Endodermal cell (in vitro differentiated cells): ENCODE results near the gene LHPP. TPM values are rescaled to one million over a fixed set of nuclear protein-coding genes. Genes with fewer than 3 reads are reported as not detected.

Source experiments
- DNase-seq: peaks from one replicate; pipeline ENCODE4 v3.0.0-alpha.2; 2017
- H3K27ac ChIP-seq: 2 replicates; pipeline ENCODE4 v1.5.1; 2013; ENCODE audit warnings: mild to moderate bottlenecking, low read depth, low read length, moderate library complexity
- H3K27me3 ChIP-seq: 2 replicates; pipeline ENCODE4 v1.6.1; 2013; ENCODE audit warnings: mild to moderate bottlenecking, low read length, moderate library complexity; ENCODE audit not compliant: insufficient read depth, control insufficient read depth, poor library complexity, severe bottlenecking
- H3K36me3 ChIP-seq: 2 replicates; pipeline ENCODE4 v1.7.0; 2013; ENCODE audit warnings: mild to moderate bottlenecking, low read length, moderate library complexity; ENCODE audit not compliant: control insufficient read depth, insufficient read depth
- H3K4me1 ChIP-seq: one replicate; pipeline ENCODE4 v1.7.0; 2013; ENCODE audit warnings: low read length; ENCODE audit not compliant: control insufficient read depth, insufficient read depth
- H3K4me3 ChIP-seq: 2 replicates; pipeline ENCODE4 v1.5.1; 2013; ENCODE audit warnings: mild to moderate bottlenecking, low read length, moderate library complexity
- H3K9ac ChIP-seq: 2 replicates; pipeline ENCODE4 v1.6.1; 2013; ENCODE audit warnings: mild to moderate bottlenecking, low read length, moderate library complexity; ENCODE audit not compliant: poor library complexity, severe bottlenecking; ENCODE audit errors: extremely low read depth
- H3K9me3 ChIP-seq: 2 replicates; pipeline ENCODE4 v1.6.1; 2013; ENCODE audit warnings: mild to moderate bottlenecking, low read length, moderate library complexity; ENCODE audit not compliant: control insufficient read depth
- H3K27ac Mint-ChIP-seq: 2 replicates; pipeline ENCODE4 v1.8.0; 2020; ENCODE audit warnings: mixed read lengths
- H3K27me3 Mint-ChIP-seq: 2 replicates; pipeline ENCODE4 v1.8.0; 2021; ENCODE audit warnings: mild to moderate bottlenecking, mixed read lengths; ENCODE audit not compliant: insufficient read depth
- H3K36me3 Mint-ChIP-seq: 2 replicates; pipeline ENCODE4 v1.8.0; 2020; ENCODE audit warnings: low read depth, mixed read lengths
- H3K4me1 Mint-ChIP-seq: 2 replicates; pipeline ENCODE4 v1.8.0; 2020; ENCODE audit warnings: mixed read lengths
- H3K4me3 Mint-ChIP-seq: 2 replicates; pipeline ENCODE4 v1.8.0; 2020; ENCODE audit warnings: mild to moderate bottlenecking, moderate library complexity, mixed read lengths
- H3K9me3 Mint-ChIP-seq: 2 replicates; pipeline ENCODE4 v1.8.0; 2020; ENCODE audit warnings: mild to moderate bottlenecking, mixed read lengths
- CTCF ChIP-seq: fragments of 200-600 bp; sonication (generic); conservative IDR thresholded peaks from 2 replicates; pipeline ENCODE4 v1.5.0; 2021; ENCODE audit warnings: antibody characterized with exemption, mild to moderate bottlenecking
- WGBS, 2 experiments: methylation state at CpG; one replicate each; pipeline versions ENCODE4 v1.1.5 to v1.1.7; 2013; ENCODE audit warnings: missing lambda C conversion rate in 2 of 2, mixed read lengths in 1 of 2; ENCODE audit not compliant: insufficient coverage in 1 of 2, insufficient read length in 1 of 2; 5-methylcytosine and 5-hydroxymethylcytosine counted together
- total RNA-seq, 2 donors: library from RNA; stranded (reverse); fragmentation: NEBNext Ultra II Directional in 1 of 2; extraction: Animal tissue kit (Norgen Biotek cat#: 25700) in 1 of 2; gene quantifications; 2 replicates in 1 of 2; 3 replicates in 1 of 2; pipeline ENCODE4 v1.2.1, GENCODE V29; 2021

The LHPP gene
- total RNA-seq, 2 donors from 2014 or later, result 23.3 to 24.8 TPM

- H3K4me3 ChIP-seq, result no peak overlapping the region
- Mint-ChIP-seq H3K4me3 (no peak overlapping the region), H3K36me3 (no peaks in the 10 kb centered on the region), H3K4me1 (peaks cover 12% of the 10 kb centered on the region), H3K27me3 (no peaks in the 10 kb centered on the region), H3K9me3 (no peaks in the 10 kb centered on the region), H3K27ac (no peak overlapping the region)
- no peak for DNase-seq
- H3K9ac ChIP-seq, result no peak overlapping the region
- 79 to 82% methylated on average over 4 to 5 of the region's 5 CpGs for WGBS, 2 experiments
- H3K9me3 ChIP-seq, result no peaks in the 10 kb centered on the region
- no peaks in the 10 kb centered on the region for H3K36me3 ChIP-seq
- H3K27me3 ChIP-seq, result no peaks in the 10 kb centered on the region
- TF ChIP-seq CTCF, result no peak
- peaks cover 6% of the 10 kb centered on the region for H3K4me1 ChIP-seq
- no peak overlapping the region for H3K27ac ChIP-seq
These were observed 99.6 kb downstream of the LHPP start for GRCh38 chr10:124561206-124561605.

- TF ChIP-seq CTCF, result no peak
- no peaks in the 10 kb centered on the region for H3K36me3 Mint-ChIP-seq
- no peak for DNase-seq
- no peaks in the 10 kb centered on the region for H3K9me3 ChIP-seq
- H3K36me3 ChIP-seq, result no peaks in the 10 kb centered on the region
- no peak overlapping the region for H3K27ac ChIP-seq
- peaks cover 6% of the 10 kb centered on the region for H3K4me1 ChIP-seq
- no peaks in the 10 kb centered on the region for H3K9me3 Mint-ChIP-seq
- no peak overlapping the region for H3K9ac ChIP-seq
- no peak overlapping the region for H3K27ac Mint-ChIP-seq
- no peaks in the 10 kb centered on the region for H3K27me3 Mint-ChIP-seq
- H3K4me3 Mint-ChIP-seq, result no peak overlapping the region
- WGBS, 2 experiments, result 87 to 98% methylated on average over 5 to 6 of the region's 7 CpGs
- peaks cover 12% of the 10 kb centered on the region for H3K4me1 Mint-ChIP-seq
- no peak overlapping the region for H3K4me3 ChIP-seq
- H3K27me3 ChIP-seq, result no peaks in the 10 kb centered on the region
These were observed 100.9 kb downstream of the LHPP start for GRCh38 chr10:124562425-124563060.

GRCh38 chr10:124563320-124564040 is 101.9 kb downstream of the LHPP start:
- no peak overlapping the region for H3K4me3 Mint-ChIP-seq
- TF ChIP-seq CTCF, result no peak
- H3K36me3 ChIP-seq, result no peaks in the 10 kb centered on the region
- H3K27me3 ChIP-seq, result no peaks in the 10 kb centered on the region
- H3K9me3 ChIP-seq, result no peaks in the 10 kb centered on the region
- H3K4me1 ChIP-seq, result peaks cover 6% of the 10 kb centered on the region
- H3K27ac ChIP-seq, result no peak overlapping the region
- DNase-seq, result no peak
- no peak overlapping the region for H3K9ac ChIP-seq
- no peak overlapping the region for H3K4me3 ChIP-seq
- peaks cover 12% of the 10 kb centered on the region for H3K4me1 Mint-ChIP-seq
- no peaks in the 10 kb centered on the region for H3K27me3 Mint-ChIP-seq
- WGBS, 2 experiments, result 82 to 91% methylated on average over 4 to 7 of the region's 7 CpGs
- no peaks in the 10 kb centered on the region for H3K36me3 Mint-ChIP-seq
- H3K9me3 Mint-ChIP-seq, result no peaks in the 10 kb centered on the region
- H3K27ac Mint-ChIP-seq, result no peak overlapping the region
